ENCODE results near the gene TMTC2.

DNA sequence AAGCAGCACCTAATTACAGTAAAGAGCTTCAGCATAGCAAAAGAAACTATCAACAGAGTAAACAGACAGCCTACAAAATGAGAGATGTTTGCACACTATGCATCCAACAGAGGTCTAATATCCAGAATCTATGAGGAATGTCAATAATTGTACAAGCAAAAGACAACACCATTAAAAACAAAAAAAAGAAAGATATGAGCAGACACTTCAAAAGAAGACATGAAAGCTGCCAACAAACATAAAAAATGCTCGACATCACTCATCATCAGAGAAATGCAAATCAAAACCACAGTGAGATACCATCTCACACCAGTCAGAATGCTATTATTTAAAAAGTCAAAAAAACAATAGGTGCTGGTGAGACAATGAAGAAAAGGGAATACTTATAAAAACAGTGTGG lies 273.1 kb downstream of the TMTC2 start:
- TF ChIP-seq, protein P1, sequence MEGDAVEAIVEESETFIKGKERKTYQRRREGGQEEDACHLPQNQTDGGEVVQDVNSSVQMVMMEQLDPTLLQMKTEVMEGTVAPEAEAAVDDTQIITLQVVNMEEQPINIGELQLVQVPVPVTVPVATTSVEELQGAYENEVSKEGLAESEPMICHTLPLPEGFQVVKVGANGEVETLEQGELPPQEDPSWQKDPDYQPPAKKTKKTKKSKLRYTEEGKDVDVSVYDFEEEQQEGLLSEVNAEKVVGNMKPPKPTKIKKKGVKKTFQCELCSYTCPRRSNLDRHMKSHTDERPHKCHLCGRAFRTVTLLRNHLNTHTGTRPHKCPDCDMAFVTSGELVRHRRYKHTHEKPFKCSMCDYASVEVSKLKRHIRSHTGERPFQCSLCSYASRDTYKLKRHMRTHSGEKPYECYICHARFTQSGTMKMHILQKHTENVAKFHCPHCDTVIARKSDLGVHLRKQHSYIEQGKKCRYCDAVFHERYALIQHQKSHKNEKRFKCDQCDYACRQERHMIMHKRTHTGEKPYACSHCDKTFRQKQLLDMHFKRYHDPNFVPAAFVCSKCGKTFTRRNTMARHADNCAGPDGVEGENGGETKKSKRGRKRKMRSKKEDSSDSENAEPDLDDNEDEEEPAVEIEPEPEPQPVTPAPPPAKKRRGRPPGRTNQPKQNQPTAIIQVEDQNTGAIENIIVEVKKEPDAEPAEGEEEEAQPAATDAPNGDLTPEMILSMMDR (IDR thresholded peaks at IDR 0.05) = no peak
- no peak for TF ChIP-seq POLR2A (IDR thresholded peaks at IDR 0.05)

Data from testis (tissue), 2 donors.